Measurements from ENCODE around the gene HOMER2. TPM values are rescaled to one million over a fixed set of nuclear protein-coding genes. Genes with fewer than 3 reads are reported as not detected.

HOMER2 gene
- total and polyA plus RNA-seq, 2 experiments from 2014 or later = 10.8 to 23.9 TPM

- Histone ChIP-seq H3K79me2 (replicated peaks; ENCODE audit: insufficient read depth) (no peaks in the 10 kb centered on the region), H3K9me2 (ENCODE audit: insufficient read depth) (0 out of 2 replicates have a peak, but pooled peaks cover 3% of the 10 kb centered on the region), H3K4me1 (ENCODE audit: insufficient read depth) (no peaks in the 10 kb centered on the region), H3K27me3 (ENCODE audit: insufficient read depth) (no peaks in the 10 kb centered on the region), H3K4me3 (no peak overlapping the region), H2AFZ (no peak overlapping the region), H3K36me3 (ENCODE audit: insufficient read depth) (no peaks in the 10 kb centered on the region), H3K4me2 (no peak overlapping the region), H3K27ac (ENCODE audit: low read depth) (no peak overlapping the region), H3F3A (replicated peaks; ENCODE audit: low read depth) (no peaks in the 10 kb centered on the region), H4K20me1 (replicated peaks; ENCODE audit: insufficient read depth) (no peaks in the 10 kb centered on the region)
- Mint-ChIP-seq H3K4me1 (no peaks in the 10 kb centered on the region; the same call in 2 of the 3 replicates), H3K27me3 (ENCODE audit: insufficient read depth, low read depth, poor library complexity) (peaks cover 5% of the 10 kb centered on the region), H3K4me3 (no peak overlapping the region), H3K27ac (peak overlapping the region; percentile 45; the same call in 1 of the 2 replicates), H3K36me3 (ENCODE audit: low read depth) (no peaks in the 10 kb centered on the region), H3K9me3 (no peaks in the 10 kb centered on the region)
- ATAC-seq (peak; percentile 74), DNase-seq (ENCODE audit: low spot score) (no peak)
- no peak for TF ChIP-seq ZNF331 (CRISPR knock-in tag; IDR thresholded peaks at IDR 0.05; ENCODE audit: low read depth)
- TF ChIP-seq ZNF114 (CRISPR knock-in tag; IDR thresholded peaks at IDR 0.05) = no peak
- no peak for TF ChIP-seq STAT1 (IDR thresholded peaks at IDR 0.05; ENCODE audit: unreplicated experiment)
- no peak for TF ChIP-seq ETS1 (IDR thresholded peaks at IDR 0.05)
- TF ChIP-seq POLR2AphosphoS5 (IDR thresholded peaks at IDR 0.05; ENCODE audit: low read depth) = no peak
- TF ChIP-seq EZH2phosphoT487 (IDR thresholded peaks at IDR 0.05; ENCODE audit: unreplicated experiment) = no peak
- TF ChIP-seq CTCF (conservative IDR thresholded peaks at IDR 0.05; ENCODE audit: low read depth in 2 of 2) = no peak
- no peak for TF ChIP-seq NANOG (IDR thresholded peaks at IDR 0.05; ENCODE audit: borderline replicate concordance)
- TF ChIP-seq EZH2 (IDR thresholded peaks at IDR 0.05; ENCODE audit: low read depth, unreplicated experiment) = no peak
- no peak for TF ChIP-seq CREB1 (CRISPR knock-in tag; IDR thresholded peaks at IDR 0.05; ENCODE audit: low read depth)
These were observed 35.3 kb downstream of the HOMER2 start for GRCh38 chr15:82917249-82917648.

- no peak overlapping the region for H3K4me3 Mint-ChIP-seq
- no peaks in the 10 kb centered on the region for H3K36me3 ChIP-seq (ENCODE audit: insufficient read depth)
- ATAC-seq = no peak
These were observed 36.2 kb downstream of the HOMER2 start for GRCh38 chr15:82916161-82916952.

More at GRCh38 chr15:82916161-82916952, 36.2 kb downstream of the HOMER2 start:
- 0 out of 2 replicates have a peak, but pooled peaks cover 3% of the 10 kb centered on the region for H3K9me2 ChIP-seq (ENCODE audit: insufficient read depth)
- no peak overlapping the region for H2AFZ ChIP-seq
- TF ChIP-seq NANOG (IDR thresholded peaks at IDR 0.05; ENCODE audit: borderline replicate concordance) = no peak
- peaks cover 5% of the 10 kb centered on the region for H3K27me3 Mint-ChIP-seq (ENCODE audit: insufficient read depth, low read depth, poor library complexity)
- H4K20me1 ChIP-seq (replicated peaks; ENCODE audit: insufficient read depth) = no peaks in the 10 kb centered on the region
- no peak overlapping the region for H3K4me3 ChIP-seq
- no peaks in the 10 kb centered on the region for H3K36me3 Mint-ChIP-seq (ENCODE audit: low read depth)
- no peak for DNase-seq (ENCODE audit: low spot score)
- no peak overlapping the region for H3K27ac Mint-ChIP-seq
- no peaks in the 10 kb centered on the region; the same call in 2 of the 3 replicates for H3K4me1 Mint-ChIP-seq
- H3K9me3 Mint-ChIP-seq = no peaks in the 10 kb centered on the region
- H3K4me2 ChIP-seq = no peak overlapping the region
- no peak overlapping the region for H3K27ac ChIP-seq (ENCODE audit: low read depth)
- no peaks in the 10 kb centered on the region for H3K4me1 ChIP-seq (ENCODE audit: insufficient read depth)
- H3K27me3 ChIP-seq (ENCODE audit: insufficient read depth) = no peaks in the 10 kb centered on the region
- H3K79me2 ChIP-seq (replicated peaks; ENCODE audit: insufficient read depth) = no peaks in the 10 kb centered on the region
- no peaks in the 10 kb centered on the region for H3F3A ChIP-seq (replicated peaks; ENCODE audit: low read depth)

All from GM23338 (cell line).